HG02970 (cell line): ENCODE results near the gene HPSE.
"Not testable (repeated sequence)": the region's sequence is repeated elsewhere in the genome, so short reads cannot be mapped to it uniquely, and the experiment has no call there.

Experiments used
- ATAC-seq: cut with Tn5 transposase; IDR thresholded peaks from one replicate; pipeline ENCODE4 v1.9.1; 2021; ENCODE audit warnings: mild to moderate bottlenecking, moderate library complexity, moderate number of reproducible peaks; ENCODE audit not compliant: unreplicated experiment, low FRiP score

The HPSE gene

DNA sequence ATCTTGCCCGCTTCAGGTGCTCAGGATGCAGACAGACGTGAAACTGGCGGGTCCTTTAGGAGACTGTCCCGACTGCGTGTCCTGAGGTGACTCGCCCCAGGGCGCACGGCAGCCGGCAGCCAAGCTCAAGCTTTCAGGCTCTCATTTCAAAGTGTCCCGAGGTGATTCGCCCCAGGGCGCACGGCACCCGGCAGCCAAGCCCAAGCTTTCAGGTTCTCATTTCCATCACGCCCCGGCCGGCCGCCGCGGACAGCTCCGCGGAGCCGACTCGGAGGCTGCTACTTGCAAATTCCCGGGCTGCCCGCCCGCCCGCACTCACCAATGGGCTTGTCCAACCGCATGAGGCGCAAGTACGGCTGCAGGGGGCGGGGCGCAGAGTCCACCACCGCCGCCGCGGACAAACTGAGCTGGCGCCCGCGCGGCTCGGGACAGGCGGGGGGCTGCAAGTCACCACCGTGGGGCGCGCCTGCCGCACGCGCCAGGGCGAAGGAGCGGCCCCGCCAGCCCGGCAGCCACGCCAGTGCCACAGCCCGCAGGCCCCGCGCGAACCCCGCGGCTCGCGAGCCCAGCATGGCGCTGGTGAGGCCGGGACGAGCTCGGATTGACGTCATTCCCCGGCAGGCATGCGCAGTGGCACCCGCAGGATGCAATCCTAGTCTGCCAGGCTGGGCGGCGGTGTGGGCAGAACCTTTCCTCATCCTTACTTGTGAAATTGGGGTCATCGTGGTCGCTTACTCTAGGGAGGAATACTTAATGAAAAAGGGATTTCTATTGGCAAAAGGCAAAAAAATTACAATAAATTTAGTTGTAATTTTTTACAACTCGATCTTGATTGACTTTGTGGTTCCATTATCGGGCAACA is 50.2 kb downstream of the HPSE start, which contains the start of gene COQ2:
Gene COQ2 (minus strand): TSS at position 606 of the 862 bp plus-strand sequence. CDS start 34 bp downstream, at position 572.
- peak; percentile 83 for ATAC-seq

GRCh38 chr4:83283181-83283580 is 51.5 kb downstream of the HPSE start:
- ATAC-seq, result no peak

- ATAC-seq, result no peak
Measured at GRCh38 chr4:83282049-83282535, 52.6 kb downstream of the HPSE start.

DNA sequence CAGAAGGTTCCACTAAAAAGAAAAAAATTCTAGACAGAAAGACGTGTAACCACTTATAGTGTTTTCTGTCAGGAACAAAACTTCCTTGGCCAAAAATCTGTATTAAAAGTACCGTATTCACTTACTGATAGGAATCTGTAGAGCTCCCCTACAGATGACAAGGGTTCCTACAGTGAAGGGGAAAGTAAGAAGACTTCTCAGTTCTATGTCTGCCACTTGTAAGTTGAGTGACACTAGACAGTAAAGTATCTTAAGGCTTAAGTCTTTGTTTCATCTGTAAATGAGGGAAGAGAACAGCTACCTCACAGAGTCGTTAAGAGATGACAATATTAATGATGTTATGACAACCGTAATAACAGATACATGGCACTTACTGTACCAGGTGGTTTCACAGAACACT is 53.3 kb downstream of the HPSE start:
- no peak for ATAC-seq

- ATAC-seq, result no peak
Measured at GRCh38 chr4:83276299-83277040, 58.2 kb downstream of the HPSE start.

- ATAC-seq, result not testable (repeated sequence)
Measured at GRCh38 chr4:83273926-83274325, 60.7 kb downstream of the HPSE start.

- no peak for ATAC-seq
Measured at GRCh38 chr4:83272900-83273299, 61.7 kb downstream of the HPSE start.

GRCh38 chr4:83269256-83269655 is 65.4 kb downstream of the HPSE start:
- no peak for ATAC-seq

DNA sequence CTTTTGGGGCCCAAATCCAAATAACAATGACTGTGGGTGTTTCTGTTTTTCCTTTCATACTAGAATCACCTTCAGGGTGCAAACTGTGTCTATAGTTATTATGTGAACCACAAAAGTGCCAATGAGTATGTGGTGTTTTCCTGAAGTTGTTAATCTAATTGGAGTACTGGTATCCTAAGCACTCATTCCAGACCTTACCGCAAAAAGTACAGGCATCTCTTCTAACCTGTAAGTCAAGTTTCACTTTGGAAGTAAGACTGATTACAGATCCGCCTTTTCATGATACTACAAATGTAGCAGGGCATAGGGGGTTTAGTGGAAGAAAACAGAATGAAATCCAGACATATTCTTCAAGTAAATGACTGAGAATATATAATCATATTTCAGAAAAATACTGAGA is 66.2 kb downstream of the HPSE start:
- no peak for ATAC-seq

DNA sequence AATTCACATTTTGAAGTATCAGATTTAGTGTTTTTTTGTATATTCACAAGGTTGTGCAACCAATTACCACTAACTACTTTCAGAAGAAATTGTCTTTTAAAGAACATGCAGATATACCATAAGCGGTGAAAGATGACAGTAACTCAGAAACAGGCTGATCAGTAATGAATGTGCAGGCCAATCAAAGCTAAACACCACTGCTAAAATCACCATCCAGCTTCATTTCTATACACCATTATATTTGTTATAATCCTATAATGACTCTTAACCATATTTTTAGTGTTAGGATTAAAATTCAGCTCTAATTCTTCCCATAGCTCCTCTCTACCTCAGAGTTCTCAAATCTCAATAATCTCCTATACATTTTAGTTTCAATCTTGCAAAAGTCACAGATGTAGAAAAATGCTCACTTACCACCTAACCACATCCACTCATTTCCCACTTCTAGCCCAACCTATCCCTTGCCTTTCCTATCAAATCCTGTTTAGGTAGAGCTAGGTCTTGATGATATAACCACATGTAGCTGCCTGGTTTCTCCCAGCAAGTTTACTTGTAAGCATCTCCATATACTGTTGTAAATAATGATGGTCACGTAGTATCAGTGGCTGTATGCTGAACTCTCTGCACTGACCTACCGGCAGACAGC is 66.7 kb downstream of the HPSE start:
- ATAC-seq, result no peak

DNA sequence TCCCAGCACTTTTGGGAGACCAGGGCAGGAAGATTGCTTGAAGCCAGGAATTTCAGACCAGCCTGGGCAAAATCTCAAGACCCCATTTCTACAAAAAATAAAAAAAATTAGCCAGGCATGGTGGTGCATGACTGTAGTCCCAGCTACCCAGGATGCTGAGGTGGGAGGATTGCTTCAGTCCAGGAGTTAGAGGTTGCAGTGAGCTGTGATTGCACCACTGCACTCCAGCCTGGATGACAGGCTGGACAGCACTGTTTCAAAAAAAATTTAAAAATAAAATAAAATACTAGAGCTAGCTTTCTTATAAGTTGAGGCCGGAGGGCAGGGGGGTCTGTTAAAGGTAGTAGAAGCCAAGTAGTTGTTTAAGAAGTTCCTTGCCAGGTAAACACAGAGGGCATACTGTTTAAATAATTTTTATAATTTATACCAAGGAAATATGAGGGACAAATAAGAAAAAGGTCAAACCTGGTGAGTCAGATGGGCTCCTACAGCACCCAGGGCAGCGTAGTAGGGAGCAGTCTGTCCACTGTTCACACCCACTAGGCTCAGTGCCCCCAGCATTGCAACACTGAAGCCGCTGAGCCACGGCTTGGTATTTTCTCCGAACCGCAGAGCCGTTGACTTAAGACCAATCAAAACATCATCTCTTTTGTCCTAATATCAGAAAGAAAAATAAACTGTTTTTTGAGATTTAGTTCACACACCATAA is 67.4 kb downstream of the HPSE start:
- no peak for ATAC-seq

DNA sequence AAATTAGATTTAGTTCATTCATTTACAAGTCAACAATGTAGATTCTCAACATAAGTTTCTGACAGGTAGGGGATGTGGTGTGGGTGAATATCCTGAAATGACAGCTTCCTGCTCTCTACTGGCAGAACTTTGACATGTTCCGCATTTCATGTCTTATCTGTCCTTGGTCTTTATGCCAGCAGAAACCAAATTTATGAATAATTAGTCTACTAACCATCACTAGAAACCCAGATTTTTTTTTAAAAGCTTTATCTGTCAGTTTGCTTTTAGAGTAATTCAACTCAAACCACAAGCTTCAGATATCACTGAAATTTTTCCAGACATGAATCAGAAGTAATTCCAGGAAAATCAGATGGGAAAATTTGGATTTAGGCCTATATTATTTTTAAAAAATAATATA is 68.0 kb downstream of the HPSE start:
- ATAC-seq, result no peak

- no peak for ATAC-seq
Measured at GRCh38 chr4:83263106-83263505, 71.5 kb downstream of the HPSE start.

- no peak for ATAC-seq
Measured at GRCh38 chr4:83262682-83263081, 72.0 kb downstream of the HPSE start.

GRCh38 chr4:83261307-83261706 is 73.3 kb downstream of the HPSE start:
- ATAC-seq, result no peak

DNA sequence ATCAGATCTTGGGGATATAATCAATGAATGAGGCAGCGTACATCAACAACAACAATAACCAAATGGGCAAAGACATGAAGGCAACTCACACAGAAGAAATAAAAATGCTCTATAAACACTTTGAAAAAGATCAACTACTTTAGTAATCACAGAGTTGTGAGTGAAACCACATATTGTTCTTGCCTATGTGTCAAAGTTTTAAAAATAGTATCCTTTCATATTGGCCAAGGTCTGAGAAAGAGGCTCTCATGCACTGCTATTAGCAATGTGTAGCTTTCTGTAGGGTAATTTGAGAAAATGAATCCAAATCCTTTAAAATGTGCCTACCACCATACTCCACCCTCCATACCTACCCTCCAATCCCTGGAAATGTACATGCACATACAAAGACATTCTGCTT is 75.1 kb downstream of the HPSE start:
- ATAC-seq, result no peak

- no peak for ATAC-seq
Measured at GRCh38 chr4:83258461-83258860, 76.2 kb downstream of the HPSE start.

DNA sequence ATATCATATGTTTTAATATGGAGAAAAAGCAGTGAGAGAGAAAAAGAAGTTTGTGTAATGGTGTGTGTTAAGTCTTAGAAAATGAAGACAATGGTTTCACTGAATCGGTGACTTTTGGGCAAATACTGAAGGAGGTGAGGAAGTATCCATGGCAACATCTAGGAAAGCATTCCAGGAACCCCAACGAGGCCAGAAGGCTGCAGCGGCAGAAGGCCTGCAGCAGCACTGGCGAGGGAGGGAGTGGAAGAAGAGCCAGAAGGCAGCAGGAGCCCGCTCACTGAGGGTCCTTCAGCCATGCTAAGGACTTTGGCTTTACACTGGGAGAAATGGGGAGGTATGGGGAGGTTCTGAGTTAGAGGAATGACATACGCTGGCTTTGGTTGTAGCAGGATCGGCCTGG is 76.8 kb downstream of the HPSE start:
- ATAC-seq, result no peak

DNA sequence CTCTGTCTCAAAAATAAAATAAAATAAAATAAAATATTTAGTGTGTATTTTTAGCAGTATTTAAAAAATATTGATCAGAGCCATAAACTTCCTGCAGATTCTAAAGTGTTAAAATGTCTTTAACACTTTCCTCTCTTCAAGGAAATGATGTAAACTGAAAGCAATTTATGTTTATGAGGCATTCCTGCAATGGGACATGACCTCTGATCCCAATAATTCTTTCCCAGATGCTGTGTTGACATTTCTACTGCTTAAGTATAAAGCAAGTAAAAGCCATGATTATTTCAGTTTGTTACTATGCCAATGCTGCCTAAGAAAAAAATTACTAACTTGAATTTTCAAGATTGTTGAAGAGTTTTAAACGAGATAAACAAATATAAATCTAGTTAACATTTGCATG is 79.1 kb downstream of the HPSE start:
- ATAC-seq, result no peak

- ATAC-seq, result no peak
Measured at GRCh38 chr4:83252782-83253405, 81.8 kb downstream of the HPSE start.
